ENCODE measurements around the gene STH. TPM values are rescaled to one million over a fixed set of nuclear protein-coding genes. Genes with fewer than 3 reads are reported as not detected.

STH gene
- total and polyA plus RNA-seq, 10 of the 15 experiments (the other 5 are each of a cell fraction or from before 2014, with no cell fraction given): not detected

GRCh38 chr17:46002973-46003316 lies 3.9 kb downstream of the STH start (continued):
- no peak for TF ChIP-seq HCFC1 (IDR thresholded peaks at IDR 0.05; ENCODE audit: low read length)
- no peak for TF ChIP-seq ATF2 (IDR thresholded peaks at IDR 0.05; ENCODE audit: low read length)

DNA sequence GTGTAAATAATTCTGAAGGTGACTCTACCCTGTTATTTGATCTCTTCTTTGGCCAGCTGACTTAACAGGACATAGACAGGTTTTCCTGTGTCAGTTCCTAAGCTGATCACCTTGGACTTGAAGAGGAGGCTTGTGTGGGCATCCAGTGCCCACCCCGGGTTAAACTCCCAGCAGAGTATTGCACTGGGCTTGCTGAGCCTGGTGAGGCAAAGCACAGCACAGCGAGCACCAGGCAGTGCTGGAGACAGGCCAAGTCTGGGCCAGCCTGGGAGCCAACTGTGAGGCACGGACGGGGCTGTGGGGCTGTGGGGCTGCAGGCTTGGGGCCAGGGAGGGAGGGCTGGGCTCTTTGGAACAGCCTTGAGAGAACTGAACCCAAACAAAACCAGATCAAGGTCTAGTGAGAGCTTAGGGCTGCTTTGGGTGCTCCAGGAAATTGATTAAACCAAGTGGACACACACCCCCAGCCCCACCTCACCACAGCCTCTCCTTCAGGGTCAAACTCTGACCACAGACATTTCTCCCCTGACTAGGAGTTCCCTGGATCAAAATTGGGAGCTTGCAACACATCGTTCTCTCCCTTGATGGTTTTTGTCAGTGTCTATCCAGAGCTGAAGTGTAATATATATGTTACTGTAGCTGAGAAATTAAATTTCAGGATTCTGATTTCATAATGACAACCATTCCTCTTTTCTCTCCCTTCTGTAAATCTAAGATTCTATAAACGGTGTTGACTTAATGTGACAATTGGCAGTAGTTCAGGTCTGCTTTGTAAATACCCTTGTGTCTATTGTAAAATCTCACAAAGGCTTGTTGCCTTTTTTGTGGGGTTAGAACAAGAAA lies 5.1 kb downstream of the STH start:
- no peak; the same call in 2 of the 3 replicates for ATAC-seq
- no peaks in the 10 kb centered on the region for H3K4me1 ChIP-seq (ENCODE audit: control insufficient read depth, insufficient read depth, low read length)
- no peak overlapping the region for H2AFZ ChIP-seq (ENCODE audit: control insufficient read depth, low read depth, low read length)
- SMC1A ChIA-PET (ENCODE audit: uncharacterized antibody, unreplicated experiment): interaction anchor here (0.7 to 2.5 kb wide), 9 partner anchors 15 to 283 kb away, joined by 3 to 26 read pairs (median 4); no protein-coding TSS in a partner anchor
- no peaks in the 10 kb centered on the region for H3K27me3 ChIP-seq (replicated peaks in 1 of 2; ENCODE audit: control insufficient read depth in 2 of 2, insufficient read depth in 2 of 2, low read length in 1 of 2)
- POLR2A ChIA-PET: interaction anchor here (1.0 to 1.5 kb wide), 2 partner anchors 207 to 209 kb away, joined by 3 read pairs; no protein-coding TSS in a partner anchor
- no peak overlapping the region for H3K9ac ChIP-seq (ENCODE audit: control insufficient read depth, insufficient read depth, low read length)
- RAD21 ChIA-PET (ENCODE audit: unreplicated experiment): interaction anchor here (0.7 to 2.0 kb wide), 5 partner anchors 177 to 264 kb away, joined by 3 to 12 read pairs (median 4); partner anchors contain the start of gene KANSL1
- H3K27ac ChIP-seq (ENCODE audit: control insufficient read depth, insufficient read depth): no peak overlapping the region
- intact Hi-C loops (cut with micrococcal nuclease; ENCODE audit: unreplicated experiment): no loop called here
- no peak overlapping the region for H3K4me2 ChIP-seq (ENCODE audit: control insufficient read depth, insufficient read depth)
- no peaks in the 10 kb centered on the region for H3K36me3 ChIP-seq (ENCODE audit: control insufficient read depth in 2 of 2, insufficient read depth in 2 of 2, low read length in 1 of 2)
- H3K4me3 ChIP-seq: no peak overlapping the region
- no peaks in the 10 kb centered on the region for H4K20me1 ChIP-seq (ENCODE audit: control insufficient read depth, insufficient read depth)
- in situ Hi-C loops (cut with MboI): loop anchor here (5.0 kb wide), 2 partner anchors 213 to 263 kb away; no protein-coding TSS in a partner anchor
- no peaks in the 10 kb centered on the region for H3K79me2 ChIP-seq (ENCODE audit: control insufficient read depth, insufficient read depth, low read length)
- 51% methylated on average over 6 of the region's 6 CpGs for WGBS (ENCODE audit: insufficient coverage, insufficient replicate concordance, low lambda C conversion rate, missing lambda C conversion rate)
- CTCF ChIA-PET: interaction anchor here (0.6 to 6.4 kb wide), 12 partner anchors 17 to 553 kb away, joined by 3 to 65 read pairs (median 4); partner anchors contain the start of gene KANSL1
- FAIRE-seq: no peak
- BruUV-seq (replicated peaks): no TSS peak
- no peak for DNase-seq (ENCODE audit: low read depth, low spot score)
- H3K9me3 ChIP-seq (replicated peaks; ENCODE audit: control insufficient read depth, insufficient read depth, low read length): no peaks in the 10 kb centered on the region
- TF ChIP-seq SKIL (IDR thresholded peaks at IDR 0.05; ENCODE audit: low read depth, poor library complexity, severe bottlenecking): no peak
- no peak for TF ChIP-seq TCF12 (IDR thresholded peaks at IDR 0.05; ENCODE audit: low read depth, low read length)
- no peak for TF ChIP-seq IRF4 (IDR thresholded peaks at IDR 0.05; ENCODE audit: low read depth, low read length)
- no peak for TF ChIP-seq JUNB (IDR thresholded peaks at IDR 0.05)
- TF ChIP-seq ZBED1 (IDR thresholded peaks at IDR 0.05; ENCODE audit: borderline replicate concordance): no peak
- TF ChIP-seq SMARCA5 (IDR thresholded peaks at IDR 0.05): no peak
- TF ChIP-seq ZNF207 (IDR thresholded peaks at IDR 0.05; ENCODE audit: borderline replicate concordance): no peak
- TF ChIP-seq BCL11A (IDR thresholded peaks at IDR 0.05; ENCODE audit: low read depth, low read length): no peak
- TF ChIP-seq ZNF622 (IDR thresholded peaks at IDR 0.05): no peak
- no peak for TF ChIP-seq CHD2 (IDR thresholded peaks at IDR 0.05; ENCODE audit: borderline replicate concordance, low read depth, low read length)
- TF ChIP-seq CEBPB (IDR thresholded peaks at IDR 0.05; ENCODE audit: borderline replicate concordance in 1 of 2, low read depth in 2 of 2, low read length in 2 of 2): no peak
- TF ChIP-seq MLLT1 (IDR thresholded peaks at IDR 0.05): no peak
- TF ChIP-seq POU2F2 (IDR thresholded peaks at IDR 0.05; ENCODE audit: borderline replicate concordance, low read depth, low read length): no peak
- no peak for TF ChIP-seq MYB (IDR thresholded peaks at IDR 0.05; ENCODE audit: borderline replicate concordance, low read depth, low read length)
- TF ChIP-seq EED (IDR thresholded peaks at IDR 0.05; ENCODE audit: low read depth): no peak
- TF ChIP-seq ZSCAN29 (IDR thresholded peaks at IDR 0.05): no peak
- TF ChIP-seq SMAD1 (IDR thresholded peaks at IDR 0.05; ENCODE audit: low read depth, partially characterized antibody): no peak

Measured in GM12878 (cell line).